Chondrocyte (in vitro differentiated cells): Measurements from ENCODE around the gene C14orf93. TPM values are rescaled to one million over a fixed set of nuclear protein-coding genes. Genes with fewer than 3 reads are reported as not detected.
A peak's percentile ranks its signal among the peaks of the same experiment; 100 is the strongest.

Experiments
- DNase-seq: peaks from one replicate; pipeline ENCODE4 v3.0.0; 2021; ENCODE audit warnings: mixed read lengths, low spot score
- H3K27ac Mint-ChIP-seq: one replicate; pipeline ENCODE4 v1.8.0; 2021; ENCODE audit warnings: mild to moderate bottlenecking, moderate library complexity, mixed read lengths; ENCODE audit not compliant: unreplicated experiment
- H3K27me3 Mint-ChIP-seq: 2 replicates; pipeline ENCODE4 v1.8.0; 2021; ENCODE audit warnings: low read depth, mixed read lengths
- H3K36me3 Mint-ChIP-seq: 2 replicates; pipeline ENCODE4 v1.8.0; 2021; ENCODE audit warnings: low read depth, mixed read lengths
- H3K4me1 Mint-ChIP-seq: 2 replicates; pipeline ENCODE4 v1.8.0; 2021; ENCODE audit warnings: low read depth, mild to moderate bottlenecking, mixed read lengths
- H3K4me3 Mint-ChIP-seq: one replicate; pipeline ENCODE4 v1.8.0; 2021; ENCODE audit warnings: mild to moderate bottlenecking, moderate library complexity, mixed read lengths; ENCODE audit not compliant: unreplicated experiment
- H3K9me3 Mint-ChIP-seq: 2 replicates; pipeline ENCODE4 v1.8.0; 2021; ENCODE audit warnings: low read depth, mixed read lengths
- CTCF ChIP-seq: fragments of 200-600 bp; sonication (generic); IDR thresholded peaks from 2 replicates; pipeline ENCODE4 v1.5.0; 2021; ENCODE audit warnings: antibody characterized with exemption, mild to moderate bottlenecking, moderate library complexity
- total RNA-seq: library from RNA; stranded (reverse); gene quantifications from 3 replicates; pipeline ENCODE4 v1.2.1, GENCODE V29; 2021

Gene C14orf93
- total RNA-seq, 1 donor from 2014 or later: 6.0 TPM

GRCh38 chr14:22997676-22998323, 12.1 kb downstream of the C14orf93 start:
- Mint-ChIP-seq H3K27ac (no peak overlapping the region), H3K4me3 (no peak overlapping the region), H3K4me1 (peaks cover 20% of the 10 kb centered on the region), H3K9me3 (no peaks in the 10 kb centered on the region), H3K27me3 (no peaks in the 10 kb centered on the region), H3K36me3 (no peaks in the 10 kb centered on the region)
- no peak for DNase-seq
- TF ChIP-seq CTCF: no peak

DNA sequence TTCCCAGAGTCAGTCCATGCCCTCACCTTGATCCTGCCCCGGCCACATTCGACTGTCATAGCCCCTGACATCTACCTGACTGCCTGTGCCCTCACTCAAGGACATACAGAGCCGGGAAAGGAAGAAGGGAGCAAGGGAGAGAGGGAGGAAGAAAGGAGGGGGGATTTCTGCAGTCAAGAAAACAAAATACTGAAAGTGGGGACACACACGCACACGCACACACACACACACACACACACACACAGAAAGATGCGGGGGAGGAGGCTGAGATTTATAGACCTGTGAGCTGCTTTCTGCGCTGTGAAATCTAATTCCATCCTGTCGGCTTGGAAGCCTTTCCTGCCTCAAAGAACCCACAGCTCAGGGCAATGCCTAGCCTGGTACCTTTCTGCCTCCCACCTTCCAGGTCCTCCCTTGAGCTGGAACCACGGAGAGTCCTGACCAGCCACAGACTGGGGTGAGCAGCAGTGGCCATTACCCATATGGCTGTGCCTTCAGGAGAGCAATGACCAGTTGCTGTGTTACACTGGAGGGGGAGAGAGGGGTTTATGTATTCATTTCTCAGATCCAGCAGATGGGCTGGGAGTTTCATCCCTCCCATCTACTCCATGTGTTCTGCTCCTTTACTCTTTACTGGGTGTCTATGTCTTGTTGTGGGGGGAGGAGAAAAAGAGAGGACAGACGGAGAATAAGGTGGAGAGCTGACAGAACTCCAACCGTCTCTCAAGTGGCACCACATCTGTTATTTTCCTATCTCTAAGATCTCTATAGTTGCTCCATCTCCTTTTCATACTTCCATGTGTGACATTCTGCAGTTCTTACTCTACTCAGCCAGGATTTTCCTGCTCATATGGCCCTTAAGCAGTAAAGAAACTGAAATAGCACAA, 12.9 kb downstream of the C14orf93 start:
- Mint-ChIP-seq H3K27ac (no peak overlapping the region), H3K36me3 (no peaks in the 10 kb centered on the region), H3K27me3 (no peaks in the 10 kb centered on the region), H3K4me1 (peaks cover 20% of the 10 kb centered on the region), H3K9me3 (no peaks in the 10 kb centered on the region), H3K4me3 (no peak overlapping the region)
- no peak for DNase-seq
- TF ChIP-seq CTCF: no peak

- no peak for DNase-seq
- Mint-ChIP-seq H3K4me1 (peaks cover 20% of the 10 kb centered on the region), H3K27me3 (no peaks in the 10 kb centered on the region), H3K36me3 (no peaks in the 10 kb centered on the region), H3K27ac (no peak overlapping the region), H3K4me3 (no peak overlapping the region), H3K9me3 (no peaks in the 10 kb centered on the region)
- TF ChIP-seq CTCF: no peak
Measured at GRCh38 chr14:22995889-22996625, 13.9 kb downstream of the C14orf93 start.

DNA sequence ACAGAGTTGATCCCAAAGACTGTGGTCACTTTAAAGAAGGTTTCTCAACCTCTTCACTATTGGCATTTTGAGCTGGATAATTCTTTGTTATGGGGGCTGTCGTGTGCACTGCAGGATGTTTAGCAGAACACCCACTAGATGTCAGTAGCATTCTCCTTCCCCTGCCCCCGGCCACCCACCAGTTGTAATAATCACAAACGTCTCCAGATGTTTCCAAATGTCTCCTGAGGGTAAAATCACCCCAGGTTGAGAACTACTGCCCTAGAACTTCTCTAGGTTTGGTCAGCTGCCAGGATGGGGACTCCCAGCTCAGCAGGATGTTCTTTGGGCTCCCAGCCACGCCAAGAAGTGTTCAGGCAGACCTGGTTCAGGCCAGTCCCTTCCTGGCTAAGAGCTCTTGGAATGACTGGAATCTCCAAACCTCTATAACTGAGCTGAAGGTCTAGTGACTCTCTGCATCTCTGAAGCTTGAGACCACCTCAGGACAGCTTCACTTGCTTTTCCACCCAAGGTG, 15.1 kb downstream of the C14orf93 start:
- TF ChIP-seq CTCF: peak; percentile 83
- Mint-ChIP-seq H3K4me3 (peak overlapping the region; percentile 35), H3K4me1 (peaks cover 20% of the 10 kb centered on the region), H3K27ac (peak overlapping the region; percentile 74), H3K36me3 (no peaks in the 10 kb centered on the region), H3K27me3 (no peaks in the 10 kb centered on the region), H3K9me3 (no peaks in the 10 kb centered on the region)
- DNase-seq: no peak

DNA sequence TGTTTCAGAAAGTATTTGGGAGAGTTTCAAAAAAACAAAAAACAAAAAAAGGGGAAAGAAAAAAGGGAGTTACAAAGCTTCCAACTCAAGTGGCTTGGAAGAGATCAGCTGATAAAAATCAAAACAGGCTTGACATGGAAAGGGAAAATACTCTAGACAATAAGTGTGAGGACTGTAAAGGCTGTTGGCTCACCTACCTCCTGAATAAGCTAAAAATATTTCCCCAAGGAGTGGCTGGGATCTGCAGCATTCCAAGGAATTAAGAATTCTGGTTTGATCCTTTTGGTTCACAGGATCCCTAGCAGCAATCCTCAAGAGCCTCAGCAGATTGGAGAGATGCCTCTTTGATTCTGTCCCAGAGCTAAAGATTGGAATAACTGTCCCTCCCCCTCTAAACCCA, 16.4 kb downstream of the C14orf93 start:
- Mint-ChIP-seq H3K36me3 (peaks cover 1% of the 10 kb centered on the region), H3K9me3 (no peaks in the 10 kb centered on the region), H3K4me3 (no peak overlapping the region), H3K27me3 (no peaks in the 10 kb centered on the region), H3K27ac (no peak overlapping the region), H3K4me1 (peaks cover 20% of the 10 kb centered on the region)
- no peak for DNase-seq
- TF ChIP-seq CTCF: no peak
